Measurements from ENCODE around the gene IQSEC3. TPM values are rescaled to one million over a fixed set of nuclear protein-coding genes. Genes with fewer than 3 reads are reported as not detected.

IQSEC3 gene
- total and polyA plus RNA-seq, 10 of the 15 experiments (the other 5 are each of a cell fraction or from before 2014, with no cell fraction given), result not detected

GRCh38 chr12:213527-213932 is 147.0 kb downstream of the IQSEC3 start:
- Histone ChIP-seq H3K4me2 (ENCODE audit: control insufficient read depth, insufficient read depth) (no peak overlapping the region), H3K9ac (ENCODE audit: control insufficient read depth, insufficient read depth, low read length) (no peak overlapping the region), H3K79me2 (ENCODE audit: control insufficient read depth, insufficient read depth, low read length) (no peaks in the 10 kb centered on the region), H3K4me3 (no peak overlapping the region), H3K27ac (ENCODE audit: control insufficient read depth, insufficient read depth) (no peak overlapping the region), H3K36me3 (ENCODE audit: control insufficient read depth in 2 of 2, insufficient read depth in 2 of 2, low read length in 1 of 2) (no peaks in the 10 kb centered on the region), H4K20me1 (ENCODE audit: control insufficient read depth, insufficient read depth) (no peaks in the 10 kb centered on the region), H3K27me3 (replicated peaks in 1 of 2; ENCODE audit: control insufficient read depth in 2 of 2, insufficient read depth in 2 of 2, low read length in 1 of 2) (peaks cover 0 to 2% of the 10 kb centered on the region in 2 experiments; a peak in 2 of 4 replicates), H2AFZ (ENCODE audit: control insufficient read depth, low read depth, low read length) (no peak overlapping the region), H3K9me3 (replicated peaks; ENCODE audit: control insufficient read depth, insufficient read depth, low read length) (no peaks in the 10 kb centered on the region), H3K4me1 (ENCODE audit: control insufficient read depth, insufficient read depth, low read length) (peaks cover 10% of the 10 kb centered on the region)
- 29% methylated on average over 12 of the region's 12 CpGs for WGBS (ENCODE audit: insufficient coverage, insufficient replicate concordance, low lambda C conversion rate, missing lambda C conversion rate)
- FAIRE-seq, result no peak
- intact Hi-C loops (cut with micrococcal nuclease; ENCODE audit: unreplicated experiment) (no loop called here), in situ Hi-C loops (cut with MboI) (no loop called here)
- no peak for TF ChIP-seq CBX5 (IDR thresholded peaks at IDR 0.05; ENCODE audit: low read depth)
- no peak for TF ChIP-seq NR2C2 (IDR thresholded peaks at IDR 0.05; ENCODE audit: borderline replicate concordance, control insufficient read depth, insufficient read length, low read depth)
- no peak for TF ChIP-seq ATF2 (IDR thresholded peaks at IDR 0.05; ENCODE audit: low read length)
- TF ChIP-seq RUNX3 (IDR thresholded peaks at IDR 0.05; ENCODE audit: low read length), result no peak
- TF ChIP-seq NFXL1 (IDR thresholded peaks at IDR 0.05; ENCODE audit: borderline replicate concordance), result no peak
- no peak for TF ChIP-seq MXI1 (IDR thresholded peaks at IDR 0.05; ENCODE audit: low read depth, low read length)
- no peak for TF ChIP-seq ZNF24 (IDR thresholded peaks at IDR 0.05)
- TF ChIP-seq, protein P1, sequence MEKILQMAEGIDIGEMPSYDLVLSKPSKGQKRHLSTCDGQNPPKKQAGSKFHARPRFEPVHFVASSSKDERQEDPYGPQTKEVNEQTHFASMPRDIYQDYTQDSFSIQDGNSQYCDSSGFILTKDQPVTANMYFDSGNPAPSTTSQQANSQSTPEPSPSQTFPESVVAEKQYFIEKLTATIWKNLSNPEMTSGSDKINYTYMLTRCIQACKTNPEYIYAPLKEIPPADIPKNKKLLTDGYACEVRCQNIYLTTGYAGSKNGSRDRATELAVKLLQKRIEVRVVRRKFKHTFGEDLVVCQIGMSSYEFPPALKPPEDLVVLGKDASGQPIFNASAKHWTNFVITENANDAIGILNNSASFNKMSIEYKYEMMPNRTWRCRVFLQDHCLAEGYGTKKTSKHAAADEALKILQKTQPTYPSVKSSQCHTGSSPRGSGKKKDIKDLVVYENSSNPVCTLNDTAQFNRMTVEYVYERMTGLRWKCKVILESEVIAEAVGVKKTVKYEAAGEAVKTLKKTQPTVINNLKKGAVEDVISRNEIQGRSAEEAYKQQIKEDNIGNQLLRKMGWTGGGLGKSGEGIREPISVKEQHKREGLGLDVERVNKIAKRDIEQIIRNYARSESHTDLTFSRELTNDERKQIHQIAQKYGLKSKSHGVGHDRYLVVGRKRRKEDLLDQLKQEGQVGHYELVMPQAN (conservative IDR thresholded peaks at IDR 0.05), result no peak
- no peak for TF ChIP-seq MYB (IDR thresholded peaks at IDR 0.05; ENCODE audit: borderline replicate concordance, low read depth, low read length)
- TF ChIP-seq BRCA1 (IDR thresholded peaks at IDR 0.05; ENCODE audit: low read depth, low read length), result no peak
- no peak for TF ChIP-seq SRF (IDR thresholded peaks at IDR 0.05; ENCODE audit: low read depth in 2 of 2, low read length in 2 of 2)
- TF ChIP-seq SMC3 (IDR thresholded peaks at IDR 0.05; ENCODE audit: borderline replicate concordance, low read length), result no peak
- TF ChIP-seq POLR2AphosphoS2 (IDR thresholded peaks at IDR 0.05; ENCODE audit: low read depth, low read length), result no peak
- TF ChIP-seq JUNB (IDR thresholded peaks at IDR 0.05), result no peak
- TF ChIP-seq NR2C1 (IDR thresholded peaks at IDR 0.05), result no peak
- no peak for TF ChIP-seq CBFB (IDR thresholded peaks at IDR 0.05; ENCODE audit: low read depth)
- TF ChIP-seq STAT1 (conservative IDR thresholded peaks at IDR 0.05), result no peak
- no peak for TF ChIP-seq TBL1XR1 (IDR thresholded peaks at IDR 0.05; ENCODE audit: low read depth, low read length)
- TF ChIP-seq PML (IDR thresholded peaks at IDR 0.05; ENCODE audit: low read length), result no peak
- no peak for TF ChIP-seq KDM1A (IDR thresholded peaks at IDR 0.05; ENCODE audit: borderline replicate concordance)
- DNase-seq (ENCODE audit: low read depth, low spot score), result no peak
- BruUV-seq (replicated peaks), result no TSS peak
- ChIA-PET RAD21 (ENCODE audit: unreplicated experiment) (no interaction called here), SMC1A (ENCODE audit: uncharacterized antibody, unreplicated experiment) (interaction anchor here (1.2 kb wide), 1 partner anchor 107 kb away, joined by 3 read pairs; no protein-coding TSS in a partner anchor), POLR2A (no interaction called here), CTCF (no interaction called here)
- no peak for ATAC-seq
